ENCODE measurements around the gene AMZ2.
"Not testable (repeated sequence)": the region's sequence is repeated elsewhere in the genome, so short reads cannot be mapped to it uniquely, and the experiment has no call there.

Gene AMZ2

DNA sequence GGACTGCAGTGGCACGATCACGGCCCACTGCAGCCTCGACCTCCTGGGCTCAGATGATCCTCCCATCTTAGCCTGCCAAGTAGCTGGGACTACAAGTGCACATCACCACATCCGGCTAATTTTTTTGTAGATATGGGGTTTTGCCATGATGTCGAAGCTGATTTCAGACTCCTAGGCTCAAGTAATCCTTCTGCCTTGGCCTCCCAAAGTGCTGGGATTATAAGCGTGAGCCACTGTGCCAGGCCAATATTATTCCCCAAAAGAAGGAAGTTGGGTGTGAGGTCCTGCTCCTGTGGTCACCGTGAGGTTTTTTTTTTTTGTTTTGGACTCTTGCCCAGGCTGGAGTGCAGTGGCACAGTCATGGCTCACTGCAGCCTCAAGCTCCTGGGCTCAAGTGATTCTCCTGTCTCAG is 1.5 kb downstream of the AMZ2 start:
- DNase-seq (ENCODE audit: low spot score), result no peak

- not testable (repeated sequence) for DNase-seq (ENCODE audit: low spot score)
These were observed 5.6 kb downstream of the AMZ2 start for GRCh38 chr17:68253426-68253825.

DNA sequence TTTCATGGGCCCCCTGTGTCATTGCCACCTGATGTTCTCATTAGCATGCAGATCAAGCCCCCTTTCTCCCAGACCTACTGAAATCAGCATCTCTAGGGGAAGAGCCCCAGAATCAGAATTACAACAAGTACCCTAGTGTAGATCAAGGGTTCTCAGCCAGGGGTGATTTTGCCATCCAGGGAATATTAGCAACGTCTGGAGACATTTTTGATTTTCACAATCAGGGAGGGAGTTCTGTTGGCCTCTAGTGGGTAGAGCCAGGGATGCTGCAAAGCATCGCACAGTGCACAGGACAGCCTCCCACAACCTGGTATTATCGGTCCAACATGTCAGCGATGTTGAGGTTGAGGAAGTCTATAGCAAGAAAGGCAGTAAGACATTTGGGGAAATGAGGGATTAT is 7.3 kb downstream of the AMZ2 start:
- no peak for DNase-seq (ENCODE audit: low spot score)

GRCh38 chr17:68255731-68256538 is 8.1 kb downstream of the AMZ2 start:
- DNase-seq (ENCODE audit: low spot score), result no peak

DNA sequence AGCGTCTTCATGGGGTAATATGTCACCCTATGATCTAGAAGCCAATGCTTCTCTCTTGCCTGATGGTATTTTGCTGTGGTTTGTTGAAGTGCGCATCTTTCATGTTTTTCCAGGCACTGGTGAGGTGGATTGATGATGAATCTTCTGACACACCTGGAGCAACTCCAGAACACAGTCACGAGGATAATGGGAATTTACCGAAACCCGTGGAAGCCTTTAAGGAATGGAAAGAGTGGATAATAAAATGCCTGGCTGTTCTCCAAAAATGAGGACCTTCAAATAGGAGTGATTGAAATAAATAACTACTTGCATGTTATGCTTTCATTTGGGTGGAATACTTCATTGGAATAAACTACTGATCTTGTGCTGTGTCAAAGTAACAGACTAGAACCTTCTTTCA is 8.9 kb downstream of the AMZ2 start:
- not testable (repeated sequence) for DNase-seq (ENCODE audit: low spot score)

DNA sequence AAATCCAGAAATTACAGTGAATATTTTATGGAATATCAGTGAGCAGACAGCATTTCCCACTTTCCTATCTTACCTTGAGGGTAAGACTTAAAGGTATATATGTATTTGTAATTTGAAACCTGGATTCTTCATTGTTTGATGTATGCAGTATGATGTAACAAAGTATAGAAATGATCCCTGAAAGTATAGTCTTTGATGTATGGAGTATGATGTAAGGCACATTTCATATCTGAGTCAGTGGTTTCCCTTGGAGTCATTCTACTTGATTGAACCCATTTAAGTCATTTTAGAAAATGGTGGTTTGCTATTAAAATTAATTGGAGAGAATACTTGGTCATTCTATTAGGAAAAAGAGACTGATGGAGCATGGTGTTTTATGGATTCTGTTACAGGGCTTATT is 10.1 kb downstream of the AMZ2 start:
- DNase-seq (ENCODE audit: low spot score), result no peak

GRCh38 chr17:68258890-68259647 is 11.2 kb downstream of the AMZ2 start:
- peak; percentile 69 for DNase-seq (ENCODE audit: low spot score)

- DNase-seq (ENCODE audit: low spot score), result not testable (repeated sequence)
These were observed 11.8 kb downstream of the AMZ2 start for GRCh38 chr17:68259648-68259951.

GRCh38 chr17:68260051-68260762 is 12.4 kb downstream of the AMZ2 start:
- no peak for DNase-seq (ENCODE audit: low spot score)

DNA sequence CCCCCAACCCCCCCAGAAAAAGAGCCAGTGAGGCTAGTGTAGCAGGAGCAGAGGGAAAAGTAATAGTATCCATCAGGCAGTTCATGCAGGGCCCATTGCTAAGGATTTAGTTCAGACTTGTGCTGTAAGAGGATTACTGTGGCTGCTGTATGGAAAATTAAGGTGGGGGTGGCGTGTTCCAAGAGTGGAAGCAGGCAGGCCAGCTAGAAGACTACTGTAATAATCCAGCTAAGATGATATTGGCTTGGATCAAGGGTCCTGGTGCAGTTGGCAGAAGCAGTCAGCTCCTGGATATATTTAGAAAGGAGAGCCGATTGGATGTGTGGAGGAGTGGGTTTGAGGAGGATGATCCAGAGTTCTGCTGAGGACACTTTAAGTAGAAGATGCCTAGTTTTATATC is 14.6 kb downstream of the AMZ2 start:
- DNase-seq (ENCODE audit: low spot score), result not testable (repeated sequence)

GRCh38 chr17:68263101-68263681 is 15.3 kb downstream of the AMZ2 start:
- DNase-seq (ENCODE audit: low spot score), result not testable (repeated sequence)

GRCh38 chr17:68265833-68266232 is 18.0 kb downstream of the AMZ2 start:
- not testable (repeated sequence) for DNase-seq (ENCODE audit: low spot score)

DNA sequence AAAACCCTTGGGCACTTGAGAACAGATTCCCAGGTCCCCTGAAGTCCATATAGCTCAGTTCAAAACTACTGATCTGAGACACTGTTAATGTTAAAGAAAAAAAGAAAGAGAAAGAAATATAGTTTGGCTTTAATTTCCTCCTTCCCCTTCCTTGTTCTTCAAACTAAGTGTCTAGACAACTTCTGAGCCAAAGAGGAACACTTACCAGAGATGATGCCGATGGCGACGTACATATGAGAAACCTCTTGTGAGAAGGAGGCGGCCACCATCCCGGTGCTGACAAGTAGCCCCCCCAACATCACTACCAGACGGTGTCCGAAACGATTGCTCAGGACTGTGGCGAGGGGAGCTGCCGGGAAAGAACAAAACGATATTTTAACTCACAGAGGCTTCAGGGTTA is 25.9 kb downstream of the AMZ2 start:
- no peak for DNase-seq (ENCODE audit: low spot score)

- DNase-seq (ENCODE audit: low spot score), result not testable (repeated sequence)
These were observed 28.5 kb downstream of the AMZ2 start for GRCh38 chr17:68276339-68276738.

- DNase-seq (ENCODE audit: low spot score), result no peak
These were observed 30.0 kb downstream of the AMZ2 start for GRCh38 chr17:68277807-68278206.

DNA sequence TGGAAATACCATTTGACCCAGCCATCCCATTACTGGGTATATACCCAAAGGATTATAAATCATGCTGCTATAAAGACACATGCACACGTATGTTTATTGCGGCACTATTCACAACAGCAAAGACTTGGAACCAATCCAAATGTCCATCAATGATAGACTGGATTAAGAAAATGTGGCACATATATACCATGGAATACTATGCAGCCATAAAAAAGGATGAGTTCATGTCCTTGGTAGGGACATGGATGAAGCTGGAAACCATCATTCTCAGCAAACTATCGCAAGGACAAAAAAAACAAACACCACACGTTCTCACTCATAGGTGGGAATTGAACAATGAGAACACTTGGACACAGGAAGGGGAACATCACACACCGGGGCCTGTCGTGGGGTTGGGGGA is 34.1 kb downstream of the AMZ2 start:
- not testable (repeated sequence) for DNase-seq (ENCODE audit: low spot score)

- no peak for DNase-seq (ENCODE audit: low spot score)
These were observed 40.5 kb downstream of the AMZ2 start for GRCh38 chr17:68288375-68288774.

- DNase-seq (ENCODE audit: low spot score), result no peak
These were observed 41.0 kb downstream of the AMZ2 start for GRCh38 chr17:68288804-68289203.

- DNase-seq (ENCODE audit: low spot score), result no peak
These were observed 41.6 kb downstream of the AMZ2 start for GRCh38 chr17:68289473-68289872.

DNA sequence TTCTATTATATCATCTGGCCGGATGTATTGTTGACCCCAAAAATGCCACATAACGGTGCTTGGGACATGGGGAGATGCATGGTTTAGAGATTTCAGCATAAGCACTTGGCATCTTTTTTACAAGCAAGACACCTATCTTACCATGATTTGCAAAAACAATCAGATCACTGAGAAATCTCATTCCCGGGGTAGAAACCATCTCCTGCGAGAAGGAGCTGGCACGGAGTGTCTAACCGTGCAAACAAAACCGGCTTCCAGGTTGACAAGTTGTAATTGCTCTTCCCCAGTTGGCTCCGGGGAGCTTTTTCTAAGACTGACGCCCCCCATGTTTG is 42.1 kb downstream of the AMZ2 start:
- DNase-seq (ENCODE audit: low spot score), result no peak

DNA sequence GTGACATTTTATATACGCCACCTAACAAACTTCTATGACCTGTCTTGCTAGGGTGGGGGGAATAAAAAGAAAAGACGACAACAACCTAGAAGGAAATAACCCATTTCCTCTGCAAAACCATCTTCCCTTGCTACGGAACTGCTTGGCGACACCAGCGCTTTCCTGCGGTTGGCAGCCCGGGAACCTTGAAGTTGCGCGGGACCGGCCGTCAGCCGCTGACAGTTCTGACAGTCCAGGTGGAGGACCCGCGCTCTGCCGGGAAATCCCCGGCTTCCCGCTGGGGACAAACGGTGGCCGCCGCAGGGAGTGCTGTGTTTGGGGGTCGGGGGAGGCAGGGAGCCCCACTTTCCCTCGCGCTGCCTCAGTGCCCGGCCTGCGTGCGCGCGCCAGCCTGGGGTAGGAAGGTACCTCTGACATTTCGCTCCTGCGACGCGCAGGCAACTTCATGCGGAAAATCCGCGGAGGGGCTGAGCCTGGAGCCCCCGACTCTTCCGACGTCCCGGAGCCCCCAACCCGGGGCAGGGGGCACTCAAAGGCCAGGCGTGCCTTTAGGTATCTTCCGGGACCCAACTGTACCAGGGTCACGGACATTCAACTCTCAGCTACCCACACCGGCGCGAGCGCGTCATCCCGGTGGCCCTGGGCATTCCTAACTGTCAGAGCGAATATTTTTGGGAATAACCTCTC is 42.6 kb downstream of the AMZ2 start:
- DNase-seq (ENCODE audit: low spot score), result no peak

Data from left forelimb (tissue), 1 donor.